ENCODE data around the gene MGME1.

- no peak for TF ChIP-seq CTCF (conservative IDR thresholded peaks at IDR 0.05 in 1 of 2, IDR thresholded peaks at IDR 0.05 in 1 of 2; ENCODE audit: extremely low read depth in 1 of 2, insufficient read depth in 1 of 2, low read depth in 1 of 2, low read length in 2 of 2)
- no peak for TF ChIP-seq EZH2 (IDR thresholded peaks at IDR 0.05; ENCODE audit: borderline replicate concordance, low read length)
These were observed 29.6 kb downstream of the MGME1 start for GRCh38 chr20:17998446-17998845.

All from mammary epithelial cell (primary cell).